ENCODE measurements around the gene HRH1.

DNA sequence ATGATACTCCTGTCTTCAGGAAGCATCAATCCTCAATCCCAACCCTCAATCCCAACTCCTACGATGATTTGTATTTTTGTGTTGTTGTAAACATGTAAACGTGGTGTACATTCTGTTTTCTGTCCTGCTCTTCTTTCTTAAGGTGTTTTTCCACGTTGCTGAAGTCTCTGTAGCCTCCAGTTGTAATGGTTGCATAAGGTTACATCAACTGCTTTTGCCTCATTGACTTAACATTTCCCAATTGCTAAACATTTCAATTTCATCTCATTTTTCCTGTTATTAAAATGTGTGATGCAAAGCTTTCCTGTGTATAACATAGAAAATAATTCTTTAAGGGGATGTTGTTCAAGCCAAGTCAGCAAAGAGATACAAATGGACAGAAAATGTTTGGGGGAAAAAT is 33.4 kb downstream of the HRH1 start:
- TF ChIP-seq, protein P1, sequence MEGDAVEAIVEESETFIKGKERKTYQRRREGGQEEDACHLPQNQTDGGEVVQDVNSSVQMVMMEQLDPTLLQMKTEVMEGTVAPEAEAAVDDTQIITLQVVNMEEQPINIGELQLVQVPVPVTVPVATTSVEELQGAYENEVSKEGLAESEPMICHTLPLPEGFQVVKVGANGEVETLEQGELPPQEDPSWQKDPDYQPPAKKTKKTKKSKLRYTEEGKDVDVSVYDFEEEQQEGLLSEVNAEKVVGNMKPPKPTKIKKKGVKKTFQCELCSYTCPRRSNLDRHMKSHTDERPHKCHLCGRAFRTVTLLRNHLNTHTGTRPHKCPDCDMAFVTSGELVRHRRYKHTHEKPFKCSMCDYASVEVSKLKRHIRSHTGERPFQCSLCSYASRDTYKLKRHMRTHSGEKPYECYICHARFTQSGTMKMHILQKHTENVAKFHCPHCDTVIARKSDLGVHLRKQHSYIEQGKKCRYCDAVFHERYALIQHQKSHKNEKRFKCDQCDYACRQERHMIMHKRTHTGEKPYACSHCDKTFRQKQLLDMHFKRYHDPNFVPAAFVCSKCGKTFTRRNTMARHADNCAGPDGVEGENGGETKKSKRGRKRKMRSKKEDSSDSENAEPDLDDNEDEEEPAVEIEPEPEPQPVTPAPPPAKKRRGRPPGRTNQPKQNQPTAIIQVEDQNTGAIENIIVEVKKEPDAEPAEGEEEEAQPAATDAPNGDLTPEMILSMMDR (optimal IDR thresholded peaks at IDR 0.05 in 1 of 3, IDR thresholded peaks at IDR 0.05 in 1 of 3, conservative IDR thresholded peaks at IDR 0.05 in 1 of 3; ENCODE audit: extremely low read depth in 1 of 3, insufficient read depth in 2 of 3, low read length in 3 of 3) = no peak
- no peak for TF ChIP-seq EZH2 (IDR thresholded peaks at IDR 0.05; ENCODE audit: low read length)

Data from keratinocyte (primary cell).